NCI-H2029 treated with DMSO at 0.1 percent for 48 hours (cell line): ENCODE results near the gene KRT26.
"Not testable (repeated sequence)": the region's sequence is repeated elsewhere in the genome, so short reads cannot be mapped to it uniquely, and the experiment has no call there.

Source experiments
- DNase-seq: peaks from one replicate; lab custom pipeline; 2025; lab: John Stamatoyannopoulos, UW

KRT26 gene

DNA sequence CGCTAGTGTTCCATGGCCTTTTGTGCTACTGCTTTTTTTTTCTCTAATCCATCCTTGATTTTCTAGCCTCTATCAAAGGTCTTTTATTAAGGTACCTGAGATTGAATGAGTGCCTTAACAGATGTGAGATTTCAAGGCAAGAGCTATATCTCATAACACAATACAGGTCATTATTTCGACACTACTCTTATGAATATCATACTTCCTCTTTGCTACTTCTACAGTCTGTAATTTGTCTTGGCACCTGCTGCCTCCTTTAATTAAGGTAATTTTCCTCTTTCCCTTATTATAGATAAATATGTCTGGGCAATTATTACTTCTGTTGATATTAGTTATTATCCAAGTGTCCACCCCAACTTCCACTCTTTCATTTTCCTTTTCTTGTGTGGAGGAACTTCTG, 22.5 kb upstream of the KRT26 start:
- DNase-seq: no peak

DNA sequence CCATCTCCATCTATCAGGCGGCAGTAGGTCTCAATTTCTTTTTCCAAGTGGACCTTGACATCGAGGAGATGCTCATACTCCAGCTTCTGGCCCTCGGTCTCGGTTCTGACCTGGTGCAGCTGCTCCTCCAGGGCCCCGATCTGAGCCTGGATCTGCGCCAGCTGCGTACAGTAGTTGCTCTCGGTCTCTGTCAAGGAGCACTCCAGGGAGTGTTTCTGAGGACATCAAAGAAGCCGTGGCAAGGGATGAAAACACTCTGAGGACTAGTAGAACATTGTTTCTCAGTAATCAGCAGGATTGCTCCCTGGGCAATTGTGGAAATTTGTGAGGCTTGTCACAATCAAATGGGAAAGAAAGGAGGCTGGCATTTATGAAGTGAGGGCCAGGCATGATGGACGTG, 21.8 kb upstream of the KRT26 start:
- DNase-seq: no peak

- DNase-seq: no peak
Measured at GRCh38 chr17:40791787-40792436, 19.9 kb upstream of the KRT26 start.

GRCh38 chr17:40791111-40791510, 19.1 kb upstream of the KRT26 start:
- DNase-seq: no peak

DNA sequence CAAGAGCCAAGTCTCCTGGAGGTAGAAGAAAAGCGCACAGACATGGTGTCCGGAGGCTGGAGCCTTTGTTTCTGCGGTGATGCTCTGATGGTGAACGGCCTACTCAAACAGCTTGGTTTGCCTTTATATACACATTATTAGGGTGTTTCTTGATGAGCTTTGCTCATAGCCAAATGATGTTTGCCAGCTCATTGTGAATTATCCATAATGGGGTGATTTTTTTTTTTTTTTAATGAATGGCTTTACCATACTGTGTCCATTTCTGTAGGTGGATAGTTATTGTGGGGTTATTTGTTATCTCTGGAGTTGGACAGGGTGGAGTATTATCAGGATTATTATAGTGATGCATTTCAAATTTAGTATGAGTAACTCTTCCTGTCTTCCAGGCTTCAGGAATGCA, 10.4 kb upstream of the KRT26 start, which contains the start of gene KRT27:
Gene KRT27 (minus strand): TSS at position 101 of the 400 bp plus-strand sequence. CDS start 57 bp downstream, at position 44.
- no peak for DNase-seq

DNA sequence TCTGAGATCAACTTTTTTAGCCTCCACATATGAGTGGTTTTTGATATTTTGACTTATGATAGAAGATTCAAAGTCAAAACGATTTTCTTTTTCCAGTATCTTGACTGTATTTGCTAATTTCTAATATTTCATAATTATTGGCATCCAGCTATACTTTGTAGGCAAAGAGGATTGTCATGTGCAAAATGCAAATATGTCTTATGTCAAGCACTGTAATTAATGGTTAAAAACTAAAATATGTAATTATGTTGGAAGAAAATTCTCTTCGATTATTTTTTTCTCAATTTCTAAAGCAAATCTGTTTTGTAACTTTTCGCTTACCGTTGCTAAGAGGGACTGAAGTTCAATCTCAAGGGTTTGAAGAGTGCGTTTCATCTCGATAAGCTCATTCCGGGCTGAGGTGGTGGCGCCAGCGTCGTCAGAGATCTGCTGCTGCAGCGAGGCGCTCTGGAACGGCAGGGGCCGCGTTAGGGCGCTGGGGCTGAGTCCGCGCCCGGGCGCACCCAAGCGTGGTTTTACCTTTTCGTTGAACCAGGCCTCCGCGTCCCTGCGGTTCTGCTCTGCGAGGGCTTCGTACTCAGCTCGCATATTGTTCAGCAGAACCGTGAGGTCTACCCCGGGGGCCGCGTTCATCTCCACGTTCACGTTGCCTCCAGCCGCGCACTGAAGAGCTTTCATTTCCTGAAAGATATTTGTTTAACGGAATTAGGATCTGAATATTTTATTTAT, 7.3 kb upstream of the KRT26 start:
- DNase-seq: no peak

GRCh38 chr17:40778461-40778860, 6.5 kb upstream of the KRT26 start:
- DNase-seq: no peak

DNA sequence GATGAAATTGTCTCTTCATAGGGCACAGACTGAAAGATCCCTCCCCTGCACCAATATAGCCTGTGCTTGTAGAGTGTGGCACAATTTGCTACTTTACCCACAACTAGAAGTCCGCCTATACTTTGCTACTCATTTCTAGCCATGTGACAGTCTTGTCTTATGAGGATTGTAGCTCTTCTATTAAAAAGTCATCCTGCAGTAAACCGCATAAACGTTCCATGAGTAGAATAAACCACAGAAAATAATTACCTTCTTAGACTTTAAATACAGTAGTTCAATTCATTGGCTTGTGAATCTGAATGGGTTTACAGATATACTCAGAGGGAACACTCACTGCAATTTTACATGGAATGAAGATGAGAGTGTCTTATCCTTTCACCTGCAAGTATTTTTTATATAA, 6.0 kb upstream of the KRT26 start:
- DNase-seq: no peak

DNA sequence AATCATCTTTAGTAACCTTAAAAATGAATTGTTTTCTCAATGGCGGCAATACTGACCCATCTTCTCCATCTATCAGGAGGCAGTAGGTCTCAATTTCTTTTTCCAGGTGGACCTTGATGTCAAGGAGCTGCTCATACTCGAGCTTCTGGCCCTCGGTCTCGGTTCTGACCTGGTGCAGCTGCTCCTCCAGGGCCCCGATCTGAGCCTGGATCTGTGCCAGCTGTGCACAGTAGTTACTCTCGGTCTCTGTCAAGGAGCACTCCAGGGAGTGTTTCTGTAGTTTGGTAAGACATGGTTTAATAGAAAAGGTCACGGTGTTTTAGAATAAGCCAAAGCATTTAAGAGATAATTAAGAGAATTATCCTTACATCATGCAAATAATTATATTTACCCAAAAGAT, 5.5 kb upstream of the KRT26 start:
- no peak for DNase-seq

DNA sequence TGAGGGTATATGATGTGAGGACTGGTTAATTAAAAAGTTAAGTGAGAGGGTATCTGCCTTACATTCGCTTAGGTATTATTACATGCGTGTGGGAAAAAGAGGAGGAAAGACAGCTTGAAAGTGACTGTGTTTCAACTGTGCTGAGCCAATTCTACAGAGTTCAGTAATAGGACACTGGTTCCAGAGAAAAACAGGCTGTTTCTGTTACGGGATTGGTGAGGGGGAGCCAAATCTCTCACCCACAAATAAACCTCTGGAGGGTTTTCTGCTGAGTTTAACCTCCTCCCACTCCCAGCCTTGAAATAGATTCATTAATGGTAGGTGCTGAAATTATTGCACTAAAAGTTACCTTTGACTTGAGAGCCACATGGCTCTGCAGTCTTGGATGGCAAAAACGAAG, 3.9 kb upstream of the KRT26 start:
- DNase-seq: no peak

DNA sequence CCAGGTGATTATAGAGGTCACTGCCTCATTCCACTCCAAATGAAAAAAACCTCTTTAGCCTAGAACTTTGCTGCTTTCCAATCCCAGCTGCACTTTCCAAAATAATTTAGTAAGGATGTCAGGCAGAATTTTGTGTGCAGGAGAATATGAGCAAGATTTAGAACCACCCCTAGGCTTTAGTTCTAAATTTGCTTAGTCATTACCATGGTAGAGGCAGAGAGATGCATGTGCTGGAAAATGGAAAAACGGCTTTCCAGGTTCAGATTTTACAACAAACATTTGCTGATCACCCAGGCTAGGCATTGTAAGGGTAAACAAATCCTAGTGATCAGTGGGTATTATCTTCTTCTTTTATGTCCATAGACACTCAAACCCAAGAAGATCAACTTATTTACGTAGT, 6.3 kb downstream of the KRT26 start:
- no peak for DNase-seq

DNA sequence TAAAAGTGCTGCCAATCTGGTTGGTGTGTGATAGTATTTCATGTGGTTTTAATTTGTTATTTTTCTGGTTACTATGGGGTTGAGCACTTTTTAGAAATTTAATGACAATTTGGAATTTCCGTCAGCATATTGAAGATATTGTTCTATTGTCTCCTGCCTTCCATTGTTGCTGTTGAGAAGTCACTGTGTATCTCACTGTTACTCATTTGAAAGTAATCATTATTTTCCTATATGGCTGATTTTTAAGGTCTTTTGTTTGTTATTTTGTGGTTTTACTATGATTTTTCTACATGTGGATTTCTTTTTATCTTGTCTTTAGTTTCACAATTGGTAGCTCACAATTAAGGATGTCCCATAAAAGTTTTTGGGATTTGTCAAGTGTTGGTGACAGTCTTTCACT, 8.2 kb downstream of the KRT26 start:
- no peak for DNase-seq

GRCh38 chr17:40760105-40761016, 11.6 kb downstream of the KRT26 start:
- no peak for DNase-seq

DNA sequence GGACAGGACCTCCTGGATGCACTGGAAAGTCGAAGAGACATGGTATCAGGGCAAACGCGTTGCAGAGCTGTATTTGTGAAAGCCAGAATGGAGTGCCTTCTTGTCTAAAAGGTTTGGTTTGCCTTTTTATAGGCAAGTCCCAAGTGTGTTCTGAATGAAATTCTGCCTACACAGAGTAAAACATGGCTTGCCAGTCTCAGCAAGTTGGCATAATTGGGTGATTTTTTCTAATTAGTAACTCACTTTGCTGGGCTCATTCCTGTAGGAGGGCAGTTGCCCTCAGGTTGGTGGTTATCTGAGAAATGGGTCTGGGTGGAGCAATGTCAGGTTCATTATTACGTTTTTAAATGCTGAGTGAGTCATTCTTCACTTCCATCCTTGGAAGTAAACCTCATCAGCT, 16.8 kb downstream of the KRT26 start, which contains the start of gene KRT25:
Gene KRT25 (minus strand): TSS at position 101 of the 400 bp plus-strand sequence. CDS start 60 bp downstream, at position 41.
- no peak for DNase-seq

- no peak for DNase-seq
Measured at GRCh38 chr17:40753804-40754203, 18.2 kb downstream of the KRT26 start.

DNA sequence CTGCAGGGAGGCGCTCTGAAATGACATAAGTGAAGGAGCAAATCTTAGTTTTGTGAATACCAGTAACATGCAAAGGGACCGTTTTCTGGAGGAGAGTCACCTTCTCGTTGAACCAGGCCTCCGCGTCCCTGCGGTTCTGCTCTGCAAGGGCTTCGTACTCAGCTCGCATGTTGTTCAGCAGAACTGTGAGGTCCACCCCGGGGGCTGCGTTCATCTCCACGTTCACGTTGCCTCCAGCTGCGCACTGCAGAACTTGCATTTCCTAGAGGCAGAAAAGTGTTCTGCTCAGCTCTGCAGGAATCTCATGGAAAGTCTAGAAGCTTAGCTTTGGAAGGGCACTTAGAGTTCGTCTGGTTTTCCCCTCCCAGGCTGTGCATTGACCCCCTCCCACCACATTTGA, 20.9 kb downstream of the KRT26 start:
- no peak for DNase-seq

GRCh38 chr17:40750391-40750790, 21.6 kb downstream of the KRT26 start:
- no peak for DNase-seq

DNA sequence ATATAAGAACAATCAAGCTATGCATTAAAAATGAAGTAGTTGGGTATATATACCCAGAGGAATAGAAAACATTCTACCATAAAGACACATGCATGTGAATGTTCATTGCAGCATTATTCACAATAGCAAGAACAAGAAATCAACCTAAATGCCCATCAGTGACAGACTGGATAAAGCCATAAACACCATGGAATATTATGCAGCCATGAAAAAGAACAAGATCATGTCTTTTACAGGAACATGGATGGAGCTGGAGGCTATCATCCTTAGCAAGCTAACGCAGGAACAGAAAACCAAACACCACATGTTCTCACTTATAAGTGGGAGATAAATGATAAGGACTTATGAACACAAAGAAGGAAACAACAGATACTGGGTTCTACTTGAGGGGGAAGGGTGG, 23.3 kb downstream of the KRT26 start:
- not testable (repeated sequence) for DNase-seq

GRCh38 chr17:40738553-40738952, 33.4 kb downstream of the KRT26 start:
- no peak for DNase-seq

DNA sequence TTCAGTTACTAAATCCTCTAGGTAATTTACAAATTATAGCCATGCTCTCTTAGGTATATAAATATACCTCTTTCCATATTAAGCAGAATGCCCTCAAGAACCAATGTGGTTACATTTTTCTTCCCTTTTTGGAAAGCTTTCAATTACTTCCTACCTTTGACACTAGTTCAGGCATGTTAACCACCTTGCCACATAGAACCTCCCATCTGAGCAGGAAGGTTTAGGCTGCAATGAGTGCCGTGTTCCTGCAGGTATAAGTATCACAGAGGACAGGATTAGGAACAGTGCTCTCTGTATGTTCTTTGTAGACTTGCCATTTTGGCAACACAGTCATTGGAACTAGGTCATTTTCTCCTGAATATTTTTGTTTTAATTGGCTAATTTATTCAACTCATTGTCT, 37.0 kb downstream of the KRT26 start:
- DNase-seq: no peak

DNA sequence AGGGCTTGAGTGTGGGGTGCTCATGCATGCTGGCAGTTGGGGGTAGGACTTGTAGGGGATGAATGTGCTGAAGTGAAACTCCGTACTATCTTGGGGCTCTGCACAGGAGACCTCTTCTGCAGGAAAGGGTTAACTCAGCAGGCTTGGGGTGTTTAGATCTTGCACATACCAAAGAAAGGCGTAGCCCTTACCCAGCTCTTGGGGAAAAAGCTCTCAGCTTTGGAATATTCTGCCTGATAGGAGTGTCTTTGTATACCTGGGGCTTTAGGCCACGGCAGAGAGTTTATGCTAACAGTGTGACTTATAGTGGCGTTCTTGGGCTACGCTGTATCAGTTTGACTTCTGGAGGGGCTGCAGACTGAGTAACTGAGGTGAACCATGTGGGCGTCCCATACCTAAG, 38.0 kb downstream of the KRT26 start:
- no peak for DNase-seq

GRCh38 chr17:40730970-40731369, 41.0 kb downstream of the KRT26 start:
- DNase-seq: no peak
